CD4-positive, alpha-beta memory T cell (primary cell): ENCODE data around the gene CDH13. TPM values are rescaled to one million over a fixed set of nuclear protein-coding genes. Genes with fewer than 3 reads are reported as not detected.

Source experiments
- CTCF ChIA-PET: fragments of 350-600 bp; sonication (Branson Sonifier 250); formaldehyde crosslinking; loops from one replicate; lab custom pipeline; 2021; ENCODE audit warnings: inconsistent platforms; ENCODE audit not compliant: partially characterized antibody; lab: Charles Lee
- POLR2A ChIA-PET: fragments of 350-600 bp; sonication (Branson Sonifier 250); formaldehyde crosslinking; loops from one replicate; lab custom pipeline; 2021; ENCODE audit not compliant: partially characterized antibody; lab: Charles Lee
- DNase-seq, 5 donors: peaks; one replicate each; pipeline versions ENCODE4 v3.0.0 to v3.0.0-alpha.2; 2020 to 2022; ENCODE audit warnings: mixed read lengths in 1 of 5
- H3K27ac ChIP-seq: one replicate; pipeline ENCODE4 v1.7.0; 2013; ENCODE audit warnings: low read depth, low read length
- H3K27me3 ChIP-seq: 2 replicates; pipeline ENCODE4 v1.7.0; 2013; ENCODE audit warnings: mild to moderate bottlenecking, low read length, moderate library complexity; ENCODE audit not compliant: insufficient read depth
- H3K36me3 ChIP-seq: 2 replicates; pipeline ENCODE4 v1.7.0; 2013; ENCODE audit warnings: mild to moderate bottlenecking, low read length, moderate library complexity; ENCODE audit not compliant: insufficient read depth
- H3K4me1 ChIP-seq: 2 replicates; pipeline ENCODE4 v1.7.0; 2013; ENCODE audit warnings: mild to moderate bottlenecking, low read length, moderate library complexity; ENCODE audit not compliant: insufficient read depth
- H3K4me3 ChIP-seq, 2 donors: one replicate each; pipeline ENCODE4 v1.7.0; 2013; ENCODE audit warnings: low read length in 2 of 2, mild to moderate bottlenecking in 1 of 2
- H3K9me3 ChIP-seq, 2 donors: one replicate each; pipeline ENCODE4 v1.7.0; 2013; ENCODE audit warnings: low read length in 2 of 2, control low read depth in 1 of 2; ENCODE audit not compliant: control insufficient read depth in 1 of 2
- H3K27ac Mint-ChIP-seq, 7 donors: one replicate each; pipeline ENCODE4 v1.8.0; 2020 to 2021; ENCODE audit warnings: mixed read lengths in 7 of 7, mild to moderate bottlenecking in 6 of 7, inconsistent platforms in 3 of 7, moderate library complexity in 3 of 7
- H3K27me3 Mint-ChIP-seq, 2 donors: one replicate each; pipeline ENCODE4 v1.8.0; 2020 to 2021; ENCODE audit warnings: mixed read lengths in 2 of 2
- H3K36me3 Mint-ChIP-seq, 2 donors: one replicate each; pipeline ENCODE4 v1.8.0; 2020 to 2021; ENCODE audit warnings: mixed read lengths in 2 of 2, inconsistent platforms in 1 of 2, mild to moderate bottlenecking in 1 of 2
- H3K4me1 Mint-ChIP-seq, 4 donors: one replicate each; pipeline ENCODE4 v1.8.0; 2020 to 2021; ENCODE audit warnings: mixed read lengths in 4 of 4, mild to moderate bottlenecking in 1 of 4
- H3K4me3 Mint-ChIP-seq, 8 donors: one replicate each; pipeline ENCODE4 v1.8.0; 2020 to 2021; ENCODE audit warnings: mixed read lengths in 8 of 8, mild to moderate bottlenecking in 7 of 8, moderate library complexity in 6 of 8, inconsistent platforms in 3 of 8
- H3K9me3 Mint-ChIP-seq, 8 donors: one replicate each; pipeline ENCODE4 v1.8.0; 2020 to 2021; ENCODE audit warnings: mixed read lengths in 8 of 8, mild to moderate bottlenecking in 5 of 8, inconsistent platforms in 3 of 8, moderate library complexity in 1 of 8
- intact Hi-C: fragments of 100-400 bp; cut with micrococcal nuclease; formaldehyde crosslinking; loops from one replicate; pipeline ENCODE4 v1.15.1; 2023
- polyA plus RNA-seq, 2 donors: library from polyadenylated mRNA; unstranded; fragments of 300-500 nt; fragmentation: Illumina TruSeq; gene quantifications; one replicate each; pipeline ENCODE4 v1.2.3, GENCODE V29; 2021
- total RNA-seq, 2 experiments: library from RNA; stranded (reverse); gene quantifications; one replicate each; pipeline ENCODE4 v1.2.3, GENCODE V29; 2021

CDH13 gene
- total and polyA plus RNA-seq, 4 experiments from 2014 or later: not detected

GRCh38 chr16:83458612-83459011, 831.8 kb downstream of the CDH13 start:
- DNase-seq: no peak
- Histone ChIP-seq H3K4me1 (no peaks in the 10 kb centered on the region), H3K36me3 (no peaks in the 10 kb centered on the region), H3K4me3 (no peak overlapping the region), H3K27ac (no peak overlapping the region), H3K9me3 (no peaks in the 10 kb centered on the region), H3K27me3 (no peaks in the 10 kb centered on the region)
- Mint-ChIP-seq H3K4me1 (no peaks in the 10 kb centered on the region), H3K36me3 (no peaks in the 10 kb centered on the region), H3K27ac (no peak overlapping the region), H3K9me3 (peaks cover 0 to 5% (median 2%) of the 10 kb centered on the region in 8 donors), H3K4me3 (no peak overlapping the region), H3K27me3 (peaks cover 3% of the 10 kb centered on the region in 2 donors)
- intact Hi-C loops: no loop called here
- ChIA-PET POLR2A (no interaction called here), CTCF (no interaction called here)

- H3K27me3 Mint-ChIP-seq: no peaks in the 10 kb centered on the region
- H3K4me1 Mint-ChIP-seq: no peaks in the 10 kb centered on the region
- no peak for DNase-seq
- Histone ChIP-seq H3K27me3 (no peaks in the 10 kb centered on the region), H3K9me3 (no peaks in the 10 kb centered on the region), H3K27ac (no peak overlapping the region), H3K36me3 (no peaks in the 10 kb centered on the region), H3K4me1 (no peaks in the 10 kb centered on the region), H3K4me3 (no peak overlapping the region)
- H3K9me3 Mint-ChIP-seq: peaks cover 0 to 2% (median 0%) of the 10 kb centered on the region in 8 donors
- intact Hi-C loops: no loop called here
- ChIA-PET CTCF (no interaction called here), POLR2A (no interaction called here)
- no peaks in the 10 kb centered on the region for H3K36me3 Mint-ChIP-seq
- no peak overlapping the region for H3K27ac Mint-ChIP-seq
- H3K4me3 Mint-ChIP-seq: no peak overlapping the region
Measured at GRCh38 chr16:83464991-83465390, 838.2 kb downstream of the CDH13 start.

- DNase-seq: no peak
- Histone ChIP-seq H3K9me3 (no peaks in the 10 kb centered on the region), H3K4me1 (no peaks in the 10 kb centered on the region), H3K36me3 (no peaks in the 10 kb centered on the region), H3K4me3 (no peak overlapping the region), H3K27ac (no peak overlapping the region), H3K27me3 (no peaks in the 10 kb centered on the region)
- intact Hi-C loops: no loop called here
- Mint-ChIP-seq H3K27me3 (peaks cover 0 to 3% of the 10 kb centered on the region in 2 donors), H3K9me3 (peaks cover 0 to 2% (median 0%) of the 10 kb centered on the region in 8 donors), H3K4me3 (no peak overlapping the region), H3K36me3 (no peaks in the 10 kb centered on the region), H3K27ac (no peak overlapping the region), H3K4me1 (no peaks in the 10 kb centered on the region)
- ChIA-PET CTCF (interaction anchor here (0.8 kb wide), 1 partner anchor 25 kb away, joined by 3 read pairs; no protein-coding TSS in a partner anchor), POLR2A (no interaction called here)
Measured at GRCh38 chr16:83470416-83470815, 843.6 kb downstream of the CDH13 start.

GRCh38 chr16:83472776-83473501, 846.2 kb downstream of the CDH13 start:
- Mint-ChIP-seq H3K4me3 (no peak overlapping the region), H3K9me3 (peaks cover 0 to 2% (median 0%) of the 10 kb centered on the region in 8 donors), H3K4me1 (no peaks in the 10 kb centered on the region), H3K36me3 (no peaks in the 10 kb centered on the region), H3K27ac (no peak overlapping the region), H3K27me3 (peaks cover 0 to 3% of the 10 kb centered on the region in 2 donors)
- CTCF ChIA-PET: no interaction called here
- H3K27me3 ChIP-seq: no peaks in the 10 kb centered on the region
- intact Hi-C loops: no loop called here
- no peaks in the 10 kb centered on the region for H3K4me1 ChIP-seq
- DNase-seq: no peak
- no peaks in the 10 kb centered on the region for H3K36me3 ChIP-seq
- H3K9me3 ChIP-seq: no peaks in the 10 kb centered on the region
- H3K4me3 ChIP-seq: no peak overlapping the region
- H3K27ac ChIP-seq: no peak overlapping the region
- POLR2A ChIA-PET: no interaction called here

GRCh38 chr16:83473926-83474650, 847.3 kb downstream of the CDH13 start:
- H3K27ac ChIP-seq: no peak overlapping the region
- H3K36me3 ChIP-seq: no peaks in the 10 kb centered on the region
- Mint-ChIP-seq H3K9me3 (no peaks in the 10 kb centered on the region), H3K36me3 (no peaks in the 10 kb centered on the region), H3K4me1 (no peaks in the 10 kb centered on the region), H3K4me3 (no peak overlapping the region), H3K27ac (no peak overlapping the region), H3K27me3 (peaks cover 0 to 3% of the 10 kb centered on the region in 2 donors)
- H3K27me3 ChIP-seq: no peaks in the 10 kb centered on the region
- DNase-seq: no peak
- POLR2A ChIA-PET: no interaction called here
- intact Hi-C loops: no loop called here
- CTCF ChIA-PET: no interaction called here
- H3K4me1 ChIP-seq: no peaks in the 10 kb centered on the region
- no peaks in the 10 kb centered on the region for H3K9me3 ChIP-seq
- no peak overlapping the region for H3K4me3 ChIP-seq

- DNase-seq: no peak
- POLR2A ChIA-PET: no interaction called here
- H3K36me3 Mint-ChIP-seq: no peaks in the 10 kb centered on the region
- H3K27me3 Mint-ChIP-seq: peaks cover 0 to 3% of the 10 kb centered on the region in 2 donors
- H3K9me3 Mint-ChIP-seq: peaks cover 0 to 2% (median 0%) of the 10 kb centered on the region in 8 donors
- H3K9me3 ChIP-seq: no peaks in the 10 kb centered on the region
- H3K36me3 ChIP-seq: no peaks in the 10 kb centered on the region
- intact Hi-C loops: no loop called here
- H3K27ac ChIP-seq: no peak overlapping the region
- CTCF ChIA-PET: no interaction called here
- no peaks in the 10 kb centered on the region for H3K27me3 ChIP-seq
- H3K27ac Mint-ChIP-seq: no peak overlapping the region
- no peak overlapping the region for H3K4me3 Mint-ChIP-seq
- no peak overlapping the region for H3K4me3 ChIP-seq
- H3K4me1 Mint-ChIP-seq: no peaks in the 10 kb centered on the region
- no peaks in the 10 kb centered on the region for H3K4me1 ChIP-seq
Measured at GRCh38 chr16:83475108-83475507, 848.3 kb downstream of the CDH13 start.

- intact Hi-C loops: no loop called here
- no peak overlapping the region for H3K27ac ChIP-seq
- no peaks in the 10 kb centered on the region for H3K36me3 ChIP-seq
- no peaks in the 10 kb centered on the region for H3K27me3 ChIP-seq
- H3K4me1 ChIP-seq: no peaks in the 10 kb centered on the region
- H3K9me3 ChIP-seq: no peaks in the 10 kb centered on the region
- Mint-ChIP-seq H3K36me3 (no peaks in the 10 kb centered on the region), H3K4me1 (no peaks in the 10 kb centered on the region), H3K27ac (no peak overlapping the region), H3K27me3 (no peaks in the 10 kb centered on the region), H3K4me3 (no peak overlapping the region), H3K9me3 (peaks cover 0 to 3% (median 0%) of the 10 kb centered on the region in 8 donors)
- ChIA-PET CTCF (no interaction called here), POLR2A (no interaction called here)
- DNase-seq: no peak
- no peak overlapping the region for H3K4me3 ChIP-seq
Measured at GRCh38 chr16:83481589-83481988, 854.8 kb downstream of the CDH13 start.
